ENCODE data around the gene BOLA1. TPM values are rescaled to one million over a fixed set of nuclear protein-coding genes. Genes with fewer than 3 reads are reported as not detected.

Gene BOLA1
- total and polyA plus RNA-seq, 2 experiments from 2014 or later: 18.4 to 26.2 TPM

GRCh38 chr1:149881876-149882275 is 17.5 kb upstream of the BOLA1 start:
- Histone ChIP-seq H3K4me2 (no peak overlapping the region), H3K4me1 (ENCODE audit: insufficient read depth) (peaks cover 3% of the 10 kb centered on the region; the same call in 1 of the 2 replicates), H3K27me3 (ENCODE audit: insufficient read depth) (no peaks in the 10 kb centered on the region), H3K36me3 (ENCODE audit: insufficient read depth) (no peaks in the 10 kb centered on the region), H3K79me2 (replicated peaks; ENCODE audit: insufficient read depth) (0 out of 2 replicates have a peak, but pooled peaks cover 7% of the 10 kb centered on the region), H4K20me1 (replicated peaks; ENCODE audit: insufficient read depth) (no peaks in the 10 kb centered on the region), H3F3A (replicated peaks; ENCODE audit: low read depth) (peaks cover 3% of the 10 kb centered on the region; the same call in 1 of the 2 replicates), H3K4me3 (no peak overlapping the region), H2AFZ (no peak overlapping the region), H3K27ac (ENCODE audit: low read depth) (no peak overlapping the region), H3K9me2 (ENCODE audit: insufficient read depth) (no peaks in the 10 kb centered on the region)
- Mint-ChIP-seq H3K4me1 (0 out of 3 replicates have a peak, but pooled peaks cover 3% of the 10 kb centered on the region), H3K4me3 (no peak overlapping the region), H3K36me3 (ENCODE audit: low read depth) (no peaks in the 10 kb centered on the region), H3K9me3 (no peaks in the 10 kb centered on the region), H3K27ac (no peak overlapping the region), H3K27me3 (ENCODE audit: insufficient read depth, low read depth, poor library complexity) (no peaks in the 10 kb centered on the region)
- ATAC-seq (no peak), DNase-seq (ENCODE audit: low spot score) (no peak)
- no peak for TF ChIP-seq POLR2AphosphoS5 (IDR thresholded peaks at IDR 0.05; ENCODE audit: low read depth)
- no peak for TF ChIP-seq STAT1 (IDR thresholded peaks at IDR 0.05; ENCODE audit: unreplicated experiment)
- TF ChIP-seq REST (IDR thresholded peaks at IDR 0.05; ENCODE audit: unreplicated experiment): no peak
- no peak for TF ChIP-seq ETS1 (IDR thresholded peaks at IDR 0.05)
- TF ChIP-seq NANOG (IDR thresholded peaks at IDR 0.05; ENCODE audit: borderline replicate concordance): no peak

- peak overlapping the region; percentile 87; the same call in 1 of the 2 replicates for H3K4me3 ChIP-seq
- H2AFZ ChIP-seq: no peak overlapping the region
- Mint-ChIP-seq H3K27me3 (ENCODE audit: insufficient read depth, low read depth, poor library complexity) (no peaks in the 10 kb centered on the region), H3K4me3 (peak overlapping the region; percentile 39; the same call in 1 of the 3 replicates), H3K4me1 (0 out of 3 replicates have a peak, but pooled peaks cover 3% of the 10 kb centered on the region), H3K27ac (no peak overlapping the region), H3K9me3 (no peaks in the 10 kb centered on the region), H3K36me3 (ENCODE audit: low read depth) (no peaks in the 10 kb centered on the region)
- ATAC-seq: no peak
- H3K79me2 ChIP-seq (replicated peaks; ENCODE audit: insufficient read depth): 0 out of 2 replicates have a peak, but pooled peaks cover 7% of the 10 kb centered on the region
- H3K36me3 ChIP-seq (ENCODE audit: insufficient read depth): no peaks in the 10 kb centered on the region
- no peaks in the 10 kb centered on the region for H3K27me3 ChIP-seq (ENCODE audit: insufficient read depth)
- H4K20me1 ChIP-seq (replicated peaks; ENCODE audit: insufficient read depth): no peaks in the 10 kb centered on the region
- H3K4me1 ChIP-seq (ENCODE audit: insufficient read depth): peaks cover 3% of the 10 kb centered on the region; the same call in 1 of the 2 replicates
- H3F3A ChIP-seq (replicated peaks; ENCODE audit: low read depth): peaks cover 8% of the 10 kb centered on the region; the same call in 1 of the 2 replicates
- H3K9me2 ChIP-seq (ENCODE audit: insufficient read depth): no peaks in the 10 kb centered on the region
- peak overlapping the region; percentile 80; the same call in 1 of the 2 replicates for H3K4me2 ChIP-seq
- no peak overlapping the region for H3K27ac ChIP-seq (ENCODE audit: low read depth)
- no peak for DNase-seq (ENCODE audit: low spot score)
- TF ChIP-seq, protein P1, sequence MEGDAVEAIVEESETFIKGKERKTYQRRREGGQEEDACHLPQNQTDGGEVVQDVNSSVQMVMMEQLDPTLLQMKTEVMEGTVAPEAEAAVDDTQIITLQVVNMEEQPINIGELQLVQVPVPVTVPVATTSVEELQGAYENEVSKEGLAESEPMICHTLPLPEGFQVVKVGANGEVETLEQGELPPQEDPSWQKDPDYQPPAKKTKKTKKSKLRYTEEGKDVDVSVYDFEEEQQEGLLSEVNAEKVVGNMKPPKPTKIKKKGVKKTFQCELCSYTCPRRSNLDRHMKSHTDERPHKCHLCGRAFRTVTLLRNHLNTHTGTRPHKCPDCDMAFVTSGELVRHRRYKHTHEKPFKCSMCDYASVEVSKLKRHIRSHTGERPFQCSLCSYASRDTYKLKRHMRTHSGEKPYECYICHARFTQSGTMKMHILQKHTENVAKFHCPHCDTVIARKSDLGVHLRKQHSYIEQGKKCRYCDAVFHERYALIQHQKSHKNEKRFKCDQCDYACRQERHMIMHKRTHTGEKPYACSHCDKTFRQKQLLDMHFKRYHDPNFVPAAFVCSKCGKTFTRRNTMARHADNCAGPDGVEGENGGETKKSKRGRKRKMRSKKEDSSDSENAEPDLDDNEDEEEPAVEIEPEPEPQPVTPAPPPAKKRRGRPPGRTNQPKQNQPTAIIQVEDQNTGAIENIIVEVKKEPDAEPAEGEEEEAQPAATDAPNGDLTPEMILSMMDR (conservative IDR thresholded peaks at IDR 0.05; ENCODE audit: low read depth in 2 of 2): no peak
- TF ChIP-seq EZH2 (IDR thresholded peaks at IDR 0.05; ENCODE audit: low read depth, unreplicated experiment): no peak
- TF ChIP-seq ETS1 (IDR thresholded peaks at IDR 0.05): no peak
- no peak for TF ChIP-seq NANOG (IDR thresholded peaks at IDR 0.05; ENCODE audit: borderline replicate concordance)
- no peak for TF ChIP-seq STAT1 (IDR thresholded peaks at IDR 0.05; ENCODE audit: unreplicated experiment)
- TF ChIP-seq EZH2phosphoT487 (IDR thresholded peaks at IDR 0.05; ENCODE audit: unreplicated experiment): no peak
- no peak for TF ChIP-seq POLR2AphosphoS5 (IDR thresholded peaks at IDR 0.05; ENCODE audit: low read depth)
- no peak for TF ChIP-seq ZNF331 (CRISPR knock-in tag; IDR thresholded peaks at IDR 0.05; ENCODE audit: low read depth)
- TF ChIP-seq ZNF114 (CRISPR knock-in tag; IDR thresholded peaks at IDR 0.05): no peak
Measured at GRCh38 chr1:149883598-149884247, 15.6 kb upstream of the BOLA1 start.
